Measurements from ENCODE around the gene PER3.
A peak's percentile ranks its signal among the peaks of the same experiment; 100 is the strongest.

PER3 gene

DNA sequence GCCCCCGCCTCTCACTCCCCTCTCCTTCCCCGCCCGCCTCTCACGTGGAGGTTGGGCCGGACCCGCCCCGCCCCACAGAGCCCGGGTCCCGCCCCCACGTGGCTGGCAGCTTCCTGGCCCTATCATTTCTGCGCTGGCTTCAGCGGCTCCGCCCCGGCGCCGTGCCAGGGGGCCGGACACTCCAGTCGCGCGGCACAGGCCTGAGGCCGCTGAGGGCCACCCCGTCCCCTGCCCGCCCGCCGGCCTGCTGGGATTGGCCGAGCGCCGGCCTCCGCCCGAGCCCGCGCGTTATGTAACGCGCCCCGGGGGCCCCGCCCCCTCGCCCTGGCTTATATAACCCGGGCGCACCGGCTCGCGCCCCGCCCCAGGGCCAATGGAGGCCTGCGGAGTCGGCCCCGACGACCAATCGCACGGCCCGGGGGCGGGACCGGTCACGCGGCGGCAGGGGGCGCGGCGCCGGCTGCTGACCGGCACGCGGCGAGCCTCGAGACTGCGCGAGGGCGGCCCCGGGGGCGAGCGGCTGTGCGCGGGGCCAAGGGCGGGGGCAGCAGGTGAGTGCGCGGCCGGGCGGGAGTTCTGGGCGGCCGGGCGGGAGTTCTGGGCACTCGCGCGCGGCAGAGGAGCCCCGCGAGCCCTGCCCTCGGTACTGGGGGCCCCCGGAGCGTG lies at the start of gene PER3:
PER3 (plus strand) TSS at position 466 of the 666 bp plus-strand sequence. CDS start 587 bp downstream, outside the sequence.
- peak; percentile 91 for DNase-seq (ENCODE audit: low spot score)
- Mint-ChIP-seq H3K36me3 (ENCODE audit: low read depth) (peaks cover 9% of the 10 kb centered on the region), H3K27ac (no peak within 1 kb of the TSS), H3K9me3 (no peaks in the 10 kb centered on the region), H3K27me3 (ENCODE audit: low read depth) (peaks cover 15% of the 10 kb centered on the region), H3K4me1 (ENCODE audit: low read depth) (peaks cover 16% of the 10 kb centered on the region), H3K4me3 (peak within 1 kb of the TSS; percentile 60)

DNA sequence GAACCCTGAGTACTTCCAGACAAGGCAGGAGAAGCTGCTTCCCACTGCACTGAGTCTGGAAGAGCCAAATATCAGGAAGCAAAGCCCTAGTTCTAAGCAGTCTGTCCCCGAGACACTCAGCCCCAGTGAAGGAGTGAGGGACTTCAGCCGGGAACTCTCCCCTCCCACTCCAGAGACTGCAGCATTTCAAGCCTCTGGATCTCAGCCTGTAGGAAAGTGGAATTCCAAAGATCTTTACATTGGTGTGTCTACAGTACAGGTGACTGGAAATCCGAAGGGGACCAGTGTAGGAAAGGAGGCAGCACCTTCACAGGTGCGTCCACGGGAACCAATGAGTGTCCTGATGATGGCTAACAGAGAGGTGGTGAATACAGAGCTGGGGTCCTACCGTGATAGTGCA lies 46.0 kb upstream of the PER3 start:
- no peak for DNase-seq (ENCODE audit: low spot score)
- Mint-ChIP-seq H3K4me1 (ENCODE audit: low read depth) (no peaks in the 10 kb centered on the region), H3K27me3 (ENCODE audit: low read depth) (no peaks in the 10 kb centered on the region), H3K9me3 (no peaks in the 10 kb centered on the region), H3K36me3 (ENCODE audit: low read depth) (no peaks in the 10 kb centered on the region), H3K27ac (no peak overlapping the region), H3K4me3 (no peak overlapping the region)

GRCh38 chr1:7743346-7743745 lies 40.7 kb upstream of the PER3 start:
- Mint-ChIP-seq H3K36me3 (ENCODE audit: low read depth) (no peaks in the 10 kb centered on the region), H3K9me3 (no peaks in the 10 kb centered on the region), H3K27ac (no peak overlapping the region), H3K4me1 (ENCODE audit: low read depth) (no peaks in the 10 kb centered on the region), H3K27me3 (ENCODE audit: low read depth) (no peaks in the 10 kb centered on the region), H3K4me3 (no peak overlapping the region)
- DNase-seq (ENCODE audit: low spot score), result no peak

GRCh38 chr1:7744882-7745281 lies 39.2 kb upstream of the PER3 start:
- H3K27me3 Mint-ChIP-seq (ENCODE audit: low read depth), result no peaks in the 10 kb centered on the region
- no peaks in the 10 kb centered on the region for H3K36me3 Mint-ChIP-seq (ENCODE audit: low read depth)
- H3K4me1 Mint-ChIP-seq (ENCODE audit: low read depth), result no peaks in the 10 kb centered on the region
- no peak overlapping the region for H3K4me3 Mint-ChIP-seq
- no peaks in the 10 kb centered on the region for H3K9me3 Mint-ChIP-seq
- H3K27ac Mint-ChIP-seq, result no peak overlapping the region
- DNase-seq (ENCODE audit: low spot score), result no peak

- Mint-ChIP-seq H3K27ac (no peak overlapping the region), H3K4me1 (ENCODE audit: low read depth) (no peaks in the 10 kb centered on the region), H3K9me3 (no peaks in the 10 kb centered on the region), H3K36me3 (ENCODE audit: low read depth) (no peaks in the 10 kb centered on the region), H3K27me3 (ENCODE audit: low read depth) (no peaks in the 10 kb centered on the region), H3K4me3 (no peak overlapping the region)
- DNase-seq (ENCODE audit: low spot score), result no peak
Measured at GRCh38 chr1:7745783-7746182, 38.3 kb upstream of the PER3 start.

GRCh38 chr1:7747605-7748004 lies 36.5 kb upstream of the PER3 start:
- Mint-ChIP-seq H3K9me3 (no peaks in the 10 kb centered on the region), H3K36me3 (ENCODE audit: low read depth) (no peaks in the 10 kb centered on the region), H3K4me1 (ENCODE audit: low read depth) (peaks cover 5% of the 10 kb centered on the region), H3K27ac (no peak overlapping the region), H3K4me3 (no peak overlapping the region), H3K27me3 (ENCODE audit: low read depth) (peaks cover 3% of the 10 kb centered on the region)
- DNase-seq (ENCODE audit: low spot score), result no peak

DNA sequence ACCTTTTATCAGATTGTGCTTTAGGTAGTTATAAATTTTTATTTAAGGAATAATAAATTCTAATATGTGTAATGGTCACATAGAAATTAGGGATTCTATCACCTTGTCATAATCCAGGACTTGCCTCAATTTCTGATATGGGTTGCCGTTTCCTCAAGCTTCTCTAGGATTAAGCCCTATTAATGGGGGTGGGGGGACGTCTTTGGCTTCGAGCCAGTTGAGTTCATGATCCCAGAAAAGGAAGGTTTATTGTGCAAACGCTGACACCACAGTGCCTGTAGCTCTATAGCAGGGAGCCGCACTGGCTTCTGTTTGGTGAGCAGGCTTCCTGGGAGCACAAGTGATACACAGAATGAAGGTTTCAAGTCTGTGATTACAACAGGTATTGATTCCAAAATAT lies 35.0 kb upstream of the PER3 start:
- Mint-ChIP-seq H3K9me3 (no peaks in the 10 kb centered on the region), H3K4me1 (ENCODE audit: low read depth) (peaks cover 11% of the 10 kb centered on the region), H3K4me3 (no peak overlapping the region), H3K36me3 (ENCODE audit: low read depth) (no peaks in the 10 kb centered on the region), H3K27me3 (ENCODE audit: low read depth) (peaks cover 18% of the 10 kb centered on the region), H3K27ac (no peak overlapping the region)
- no peak for DNase-seq (ENCODE audit: low spot score)

DNA sequence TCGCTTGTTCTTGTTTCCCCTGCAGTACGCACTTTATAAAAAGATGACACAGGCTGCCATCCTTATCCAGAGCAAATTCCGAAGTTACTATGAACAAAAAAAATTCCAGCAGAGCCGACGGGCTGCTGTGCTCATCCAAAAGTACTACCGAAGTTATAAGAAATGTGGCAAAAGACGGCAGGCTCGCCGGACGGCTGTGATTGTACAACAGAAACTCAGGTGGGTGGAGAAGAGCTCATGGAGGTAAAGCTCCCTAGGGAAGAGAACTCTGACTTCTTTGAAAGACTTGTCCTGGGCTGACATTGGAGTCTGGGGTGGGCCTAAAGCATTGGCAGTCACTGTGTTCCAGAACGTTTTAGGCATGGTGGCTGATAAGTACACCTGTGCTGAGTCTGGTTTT lies 32.9 kb upstream of the PER3 start:
- no peak for DNase-seq (ENCODE audit: low spot score)
- Mint-ChIP-seq H3K4me3 (no peak overlapping the region), H3K36me3 (ENCODE audit: low read depth) (no peaks in the 10 kb centered on the region), H3K27ac (no peak overlapping the region), H3K9me3 (no peaks in the 10 kb centered on the region), H3K4me1 (ENCODE audit: low read depth) (peaks cover 13% of the 10 kb centered on the region), H3K27me3 (ENCODE audit: low read depth) (peaks cover 27% of the 10 kb centered on the region)

DNA sequence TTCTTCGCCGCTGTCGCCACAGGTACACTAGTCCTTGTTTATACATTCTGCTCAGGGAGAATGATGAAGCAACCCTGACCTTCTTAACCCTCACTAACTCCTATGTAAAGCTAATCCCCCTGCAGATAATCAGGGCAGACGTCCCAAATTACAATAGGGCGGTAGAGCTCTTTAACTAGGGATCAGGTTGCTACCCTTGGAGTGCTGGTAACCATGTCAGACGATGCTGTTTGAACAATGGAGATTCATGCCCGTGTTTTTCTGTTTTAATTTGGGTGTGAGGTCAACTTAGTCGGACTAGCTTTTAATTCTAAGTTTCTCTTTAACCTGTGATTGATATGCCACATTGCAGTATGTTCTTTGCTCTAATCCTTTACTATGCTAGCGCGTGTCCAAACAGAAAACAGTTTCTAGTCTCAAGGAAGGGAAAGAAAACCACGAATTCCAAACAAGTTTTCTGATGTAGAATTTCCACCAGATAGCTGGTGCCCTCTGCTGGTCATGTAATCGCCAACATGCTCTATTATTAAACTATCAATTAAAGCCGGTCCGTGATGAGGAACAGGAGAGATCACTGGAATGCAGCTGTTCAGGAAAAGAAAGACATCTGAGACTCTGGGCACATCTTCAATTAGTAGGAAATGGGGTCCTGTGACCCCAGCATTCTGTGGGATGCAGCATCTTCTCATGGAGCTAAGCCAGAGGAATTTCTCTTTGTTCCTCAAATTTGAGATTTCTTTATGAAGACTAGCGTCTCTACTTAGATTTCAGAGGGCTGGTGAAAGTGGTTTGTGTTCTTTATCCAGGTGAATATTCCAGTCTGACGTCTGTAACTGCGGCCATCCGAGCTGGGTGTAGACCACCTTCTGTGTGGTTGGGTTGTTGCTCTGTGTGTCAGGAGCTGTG lies 31.3 kb upstream of the PER3 start:
- no peak for DNase-seq (ENCODE audit: low spot score)
- Mint-ChIP-seq H3K27me3 (ENCODE audit: low read depth) (peaks cover 27% of the 10 kb centered on the region), H3K4me3 (peak overlapping the region; percentile 18), H3K9me3 (no peaks in the 10 kb centered on the region), H3K36me3 (ENCODE audit: low read depth) (no peaks in the 10 kb centered on the region), H3K4me1 (ENCODE audit: low read depth) (peaks cover 13% of the 10 kb centered on the region), H3K27ac (no peak overlapping the region)

- H3K9me3 Mint-ChIP-seq, result no peaks in the 10 kb centered on the region
- no peaks in the 10 kb centered on the region for H3K36me3 Mint-ChIP-seq (ENCODE audit: low read depth)
- H3K27ac Mint-ChIP-seq, result no peak overlapping the region
- H3K4me3 Mint-ChIP-seq, result no peak overlapping the region
- H3K4me1 Mint-ChIP-seq (ENCODE audit: low read depth), result peaks cover 13% of the 10 kb centered on the region
- DNase-seq (ENCODE audit: low spot score), result no peak
- peaks cover 27% of the 10 kb centered on the region for H3K27me3 Mint-ChIP-seq (ENCODE audit: low read depth)
Measured at GRCh38 chr1:7753641-7754040, 30.4 kb upstream of the PER3 start.

DNA sequence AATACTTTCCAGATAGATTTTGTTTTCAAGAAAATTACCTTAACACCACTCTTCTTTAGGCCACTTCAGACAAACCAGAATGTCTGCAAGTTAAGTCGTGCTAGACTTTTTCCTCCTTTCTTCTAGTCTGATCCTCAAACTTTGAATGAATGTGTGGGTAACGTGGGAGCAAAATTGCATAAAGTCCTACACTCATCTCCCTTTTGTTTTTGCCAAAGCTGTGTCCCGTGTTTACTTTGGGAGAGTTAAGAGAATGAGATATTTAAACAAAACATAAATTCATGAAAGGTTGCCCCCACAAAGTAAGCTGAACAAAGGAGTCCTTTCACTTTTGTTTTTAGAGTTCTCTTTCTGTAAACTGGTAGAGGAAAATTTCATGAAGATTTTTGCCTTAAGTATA lies 29.9 kb upstream of the PER3 start:
- Mint-ChIP-seq H3K27ac (no peak overlapping the region), H3K36me3 (ENCODE audit: low read depth) (no peaks in the 10 kb centered on the region), H3K4me1 (ENCODE audit: low read depth) (peaks cover 13% of the 10 kb centered on the region), H3K9me3 (no peaks in the 10 kb centered on the region), H3K27me3 (ENCODE audit: low read depth) (peaks cover 27% of the 10 kb centered on the region), H3K4me3 (peak overlapping the region; percentile 16)
- DNase-seq (ENCODE audit: low spot score), result no peak

DNA sequence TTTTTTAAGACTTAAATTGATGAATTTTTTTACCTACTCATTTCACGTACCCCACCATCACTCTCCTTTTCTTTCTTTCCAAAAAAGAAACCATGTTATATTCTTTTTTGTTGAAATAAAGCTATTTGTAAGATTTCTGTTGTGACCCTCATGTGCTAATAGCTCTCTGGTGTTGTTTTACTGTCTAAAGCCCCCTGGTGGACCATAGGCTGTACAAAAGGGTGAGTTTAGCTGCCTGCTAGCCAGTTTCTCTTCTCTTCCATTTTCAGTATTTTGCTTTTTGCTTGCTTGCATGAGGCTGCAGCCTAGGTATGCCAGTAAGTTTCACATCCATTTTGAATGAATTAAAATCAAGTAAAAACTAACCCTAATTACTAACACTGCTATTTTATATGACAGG lies 28.6 kb upstream of the PER3 start:
- Mint-ChIP-seq H3K9me3 (no peaks in the 10 kb centered on the region), H3K4me1 (ENCODE audit: low read depth) (peaks cover 13% of the 10 kb centered on the region), H3K27ac (no peak overlapping the region), H3K27me3 (ENCODE audit: low read depth) (peaks cover 30% of the 10 kb centered on the region), H3K36me3 (ENCODE audit: low read depth) (no peaks in the 10 kb centered on the region), H3K4me3 (no peak overlapping the region)
- DNase-seq (ENCODE audit: low spot score), result no peak

- Mint-ChIP-seq H3K27me3 (ENCODE audit: low read depth) (peaks cover 40% of the 10 kb centered on the region), H3K4me3 (no peak overlapping the region), H3K9me3 (no peaks in the 10 kb centered on the region), H3K36me3 (ENCODE audit: low read depth) (no peaks in the 10 kb centered on the region), H3K4me1 (ENCODE audit: low read depth) (no peaks in the 10 kb centered on the region), H3K27ac (no peak overlapping the region)
- no peak for DNase-seq (ENCODE audit: low spot score)
Measured at GRCh38 chr1:7760245-7760644, 23.8 kb upstream of the PER3 start.

DNA sequence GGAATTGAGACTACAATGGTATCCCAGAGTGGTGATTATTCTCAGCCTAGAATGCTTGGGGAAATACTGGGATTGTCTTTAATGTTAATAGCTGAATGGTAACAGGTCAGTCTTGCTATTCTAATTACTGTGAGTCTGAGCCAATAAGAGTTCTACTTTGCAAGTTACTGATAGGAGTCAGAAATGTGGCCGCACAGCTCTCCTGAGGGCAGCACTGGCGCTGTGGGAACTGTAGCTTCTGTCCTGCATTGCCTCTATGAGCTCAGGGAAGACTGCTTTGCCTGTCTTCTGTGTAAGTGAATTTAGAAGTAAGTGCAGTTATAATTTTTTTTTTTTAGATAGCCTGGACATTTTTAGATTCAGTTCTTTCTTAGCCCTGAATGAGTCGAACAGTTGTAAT lies 23.0 kb upstream of the PER3 start:
- Mint-ChIP-seq H3K27ac (no peak overlapping the region), H3K4me3 (no peak overlapping the region), H3K27me3 (ENCODE audit: low read depth) (peaks cover 37% of the 10 kb centered on the region), H3K4me1 (ENCODE audit: low read depth) (no peaks in the 10 kb centered on the region), H3K9me3 (no peaks in the 10 kb centered on the region), H3K36me3 (ENCODE audit: low read depth) (no peaks in the 10 kb centered on the region)
- no peak for DNase-seq (ENCODE audit: low spot score)

Measured in T-helper 2 cell treated with Interferon-gamma antibody and Interleukin-4, amounts not matched to agents 5 μg/mL and 100 μg/mL, for 36 hours (primary cell).